ENCODE results near the gene RNF19B. TPM values are rescaled to one million over a fixed set of nuclear protein-coding genes. Genes with fewer than 3 reads are reported as not detected.

The RNF19B gene
- total RNA-seq, 1 experiment from 2014 or later: 15.0 TPM

DNA sequence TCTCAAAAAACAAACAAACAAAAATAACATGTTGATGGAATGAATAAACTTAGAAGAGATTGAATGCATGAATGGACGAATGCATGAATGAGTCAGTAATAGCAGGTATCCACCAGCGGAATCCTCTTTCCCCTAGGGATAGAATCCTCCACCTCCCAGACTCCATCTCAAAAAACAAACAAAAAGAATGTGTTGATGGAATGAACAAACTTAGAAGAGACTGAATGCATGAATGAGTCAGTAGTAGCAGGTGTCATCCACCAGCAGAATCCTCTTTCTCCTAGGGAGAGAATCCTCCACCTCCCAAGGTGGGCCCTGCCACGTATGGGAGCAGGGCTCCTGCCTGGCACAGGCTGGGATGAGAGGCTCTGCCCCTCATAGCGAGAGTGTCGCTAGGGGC is 26.8 kb upstream of the RNF19B start:
- no peak overlapping the region for H2BK120ac ChIP-seq (ENCODE audit: low read depth, low read length, poor library complexity, severe bottlenecking)

More for the DNA sequence above, 26.8 kb upstream of the RNF19B start:
- Histone ChIP-seq H3K4me1 (ENCODE audit: insufficient read depth, low read length) (peaks cover 6% of the 10 kb centered on the region; the same call in 1 of the 2 replicates), H3K14ac (ENCODE audit: insufficient read depth, low read length) (no peak overlapping the region), H3K18ac (ENCODE audit: insufficient read length, low read depth, low read length) (no peak overlapping the region), H2AFZ (ENCODE audit: low read length) (no peak overlapping the region), H2BK12ac (ENCODE audit: insufficient read length, low read depth, low read length) (no peak overlapping the region), H4K8ac (replicated peaks; ENCODE audit: insufficient read length, low read depth, low read length) (no peak overlapping the region), H3K79me2 (ENCODE audit: insufficient read depth, low read length) (no peaks in the 10 kb centered on the region), H3K23me2 (ENCODE audit: insufficient read length, low read depth, low read length, poor library complexity, severe bottlenecking) (no peaks in the 10 kb centered on the region), H3K23ac (ENCODE audit: insufficient read length, low read depth, low read length) (no peak overlapping the region), H3K79me1 (ENCODE audit: insufficient read depth, low read depth, low read length, poor library complexity, severe bottlenecking) (no peaks in the 10 kb centered on the region), H3T11ph (ENCODE audit: low read length) (no peak overlapping the region), H3K27ac (ENCODE audit: insufficient read length, low read depth, low read length) (no peak overlapping the region), H3K9ac (ENCODE audit: extremely low read depth, insufficient read length, low read length) (no peak overlapping the region), H2BK15ac (ENCODE audit: low read depth, low read length) (no peak overlapping the region), H4K20me1 (ENCODE audit: control insufficient read depth, insufficient read depth, insufficient read length) (no peaks in the 10 kb centered on the region), H2BK5ac (ENCODE audit: insufficient read length, low read length) (no peak overlapping the region), H3K4ac (ENCODE audit: low read depth, low read length) (no peak overlapping the region), H3K4me2 (ENCODE audit: insufficient read depth, insufficient read length, low read length) (no peak overlapping the region), H2BK20ac (ENCODE audit: low read depth, low read length, poor library complexity, severe bottlenecking) (no peak overlapping the region), H4K91ac (ENCODE audit: insufficient read length, low read depth, low read length) (no peak overlapping the region), H4K5ac (ENCODE audit: insufficient read length, low read depth, low read length) (no peak overlapping the region), H3K27me3 (ENCODE audit: insufficient read depth, low read length) (no peaks in the 10 kb centered on the region), H2AK5ac (ENCODE audit: insufficient read length, low read length) (no peak overlapping the region), H3K56ac (ENCODE audit: insufficient read length, low read depth, low read length) (no peak overlapping the region), H3K9me3 (ENCODE audit: control insufficient read depth, low read depth, low read length) (no peaks in the 10 kb centered on the region)
- WGBS (ENCODE audit: extremely low coverage, insufficient read length, low lambda C conversion rate): no CpG with 5 or more reads among the region's 5 CpGs
- TF ChIP-seq CTCF (conservative IDR thresholded peaks at IDR 0.05): no peak
- peaks cover 2% of the 10 kb centered on the region for H3K27me3 Mint-ChIP-seq (ENCODE audit: low read depth)
- H3K36me3 Mint-ChIP-seq (ENCODE audit: insufficient read depth in 1 of 3, low read depth in 3 of 3): no peaks in the 10 kb centered on the region
- DNase-seq: no peak
- no peak overlapping the region for H3K4me3 Mint-ChIP-seq
- no peak overlapping the region for H3K27ac Mint-ChIP-seq
- peaks cover 25 to 28% of the 10 kb centered on the region in 2 experiments for H3K4me1 Mint-ChIP-seq
- H3K9me3 Mint-ChIP-seq: no peaks in the 10 kb centered on the region

All from H9 (cell line).